Stimulated activated CD8-positive, alpha-beta memory T cell treated with anti-CD3 and anti-CD28 coated beads, Interleukin-15, amount 100 ng/mL, for 48 hours (primary cell): ENCODE results near the gene ELOVL4.
A peak's percentile ranks its signal among the peaks of the same experiment; 100 is the strongest.

ENCODE experiments used
- DNase-seq, 2 donors: peaks; one replicate each; pipeline ENCODE4 v3.0.0-alpha.2; 2020; ENCODE audit warnings: low read depth in 2 of 2

ELOVL4 gene

GRCh38 chr6:79913369-79913768 lies 34.0 kb downstream of the ELOVL4 start:
- no peak for DNase-seq

DNA sequence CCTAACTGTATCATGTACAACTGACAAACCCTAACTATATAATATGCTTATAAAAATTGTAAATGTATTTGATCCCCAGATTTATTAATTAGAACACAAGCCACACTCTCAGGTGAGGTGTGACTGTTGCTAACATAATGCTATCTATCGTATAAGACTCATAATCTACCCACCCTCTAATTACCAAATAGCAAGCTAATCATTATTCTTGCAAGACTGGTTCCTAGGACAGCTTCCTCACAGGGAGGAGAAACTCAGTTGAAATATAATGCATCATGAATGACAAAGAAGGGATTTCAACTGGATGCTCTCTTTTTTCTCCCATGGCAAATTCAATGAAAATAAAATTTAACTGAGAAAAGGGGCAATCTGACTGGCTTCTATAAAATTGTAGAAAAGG lies 35.4 kb downstream of the ELOVL4 start:
- DNase-seq: no peak

DNA sequence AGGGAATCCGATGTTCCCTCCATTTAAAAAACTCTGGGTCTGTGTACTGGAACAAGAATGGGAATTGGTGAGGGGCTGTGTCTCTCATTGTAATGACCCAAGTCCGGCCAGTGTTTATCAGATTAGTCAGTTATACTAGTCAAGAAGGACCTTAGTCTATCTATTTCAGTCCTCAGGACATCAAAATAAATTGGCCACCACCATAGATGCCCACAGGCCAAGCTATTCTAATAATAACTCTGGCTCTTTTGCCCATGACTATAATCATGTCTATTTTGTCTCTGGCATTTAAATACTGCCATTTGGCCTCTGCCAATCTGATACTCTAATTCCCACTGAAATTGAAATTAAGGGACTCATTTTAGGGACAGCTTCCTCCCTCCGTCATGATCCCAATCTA lies 37.8 kb downstream of the ELOVL4 start:
- no peak for DNase-seq

- DNase-seq: no peak
Observed at GRCh38 chr6:79902046-79902445, 45.3 kb downstream of the ELOVL4 start.

GRCh38 chr6:79898076-79898475 lies 49.3 kb downstream of the ELOVL4 start:
- no peak for DNase-seq

DNA sequence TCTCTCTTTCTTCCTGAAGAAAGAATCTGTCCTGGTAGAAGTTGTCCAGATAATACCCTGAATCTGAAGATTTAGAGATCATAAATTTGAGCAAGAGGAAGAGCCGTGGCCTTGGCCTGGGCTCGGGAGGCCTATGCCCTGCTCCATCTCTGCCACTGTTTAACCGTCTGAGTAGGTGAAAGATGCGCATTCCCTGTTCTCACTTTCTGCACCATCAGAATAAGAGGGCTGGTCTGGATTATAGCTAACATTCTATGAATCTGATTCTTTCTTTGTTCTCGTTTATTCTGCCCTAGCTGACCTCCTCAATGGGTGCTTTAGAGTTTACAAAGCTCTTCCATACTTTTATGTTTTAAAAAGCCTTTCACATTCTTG lies 51.3 kb downstream of the ELOVL4 start:
- no peak for DNase-seq

DNA sequence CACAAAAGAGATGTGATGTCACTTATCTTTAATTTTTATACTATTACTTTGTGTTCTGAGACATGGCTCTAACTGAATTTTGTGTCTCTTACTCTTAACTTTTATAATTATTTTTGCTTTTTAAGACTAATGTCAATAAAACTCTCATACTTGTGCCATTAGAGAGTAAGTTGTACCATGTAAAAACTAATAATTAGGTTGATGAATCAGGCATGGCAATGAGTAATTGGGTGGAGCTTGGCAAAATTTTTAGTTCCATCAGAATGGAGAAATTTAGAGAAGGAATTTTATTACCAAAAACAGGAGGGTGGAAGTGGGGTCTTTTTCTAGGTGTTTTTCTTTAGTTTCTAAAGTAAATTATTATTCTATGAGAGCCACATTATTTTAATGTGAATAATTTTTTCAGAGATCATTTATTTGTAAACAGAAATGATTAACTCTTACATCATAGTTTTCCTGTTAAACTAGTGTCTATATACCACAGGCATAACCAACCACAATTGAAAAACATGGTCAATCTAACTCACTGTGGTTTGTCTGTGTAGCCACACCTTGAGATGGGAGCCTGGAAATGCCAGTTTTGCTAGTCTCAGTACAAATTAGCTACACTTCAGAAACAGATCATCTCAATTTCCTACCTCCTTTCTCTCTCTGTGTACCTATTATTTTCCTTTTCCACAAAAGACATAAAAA lies 51.8 kb downstream of the ELOVL4 start:
- DNase-seq: no peak

DNA sequence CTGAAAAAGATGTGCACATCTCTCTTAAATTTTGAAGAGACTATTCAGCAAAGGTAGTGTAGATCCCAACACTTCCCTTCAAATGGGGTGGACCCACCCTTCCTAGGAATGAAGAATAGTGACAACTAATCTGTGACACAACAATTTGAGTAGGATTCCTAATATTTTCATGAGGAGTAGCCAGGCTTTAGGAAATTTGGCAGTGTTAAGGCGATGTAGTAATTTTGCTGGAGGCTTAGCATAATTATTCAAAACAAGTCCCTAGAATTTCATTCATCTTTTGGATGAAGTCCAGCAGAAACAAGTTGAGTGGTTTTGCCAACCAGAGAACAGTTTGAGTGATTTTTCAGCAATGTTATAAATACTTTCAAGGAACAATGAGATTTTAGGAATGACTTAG lies 52.4 kb downstream of the ELOVL4 start:
- no peak for DNase-seq

GRCh38 chr6:79888587-79888986 lies 58.8 kb downstream of the ELOVL4 start:
- DNase-seq: no peak

GRCh38 chr6:79878142-79878748 lies 69.1 kb downstream of the ELOVL4 start:
- DNase-seq: no peak

- no peak for DNase-seq
Observed at GRCh38 chr6:79874531-79875134, 72.7 kb downstream of the ELOVL4 start.

- no peak for DNase-seq
Observed at GRCh38 chr6:79872986-79873385, 74.4 kb downstream of the ELOVL4 start.

DNA sequence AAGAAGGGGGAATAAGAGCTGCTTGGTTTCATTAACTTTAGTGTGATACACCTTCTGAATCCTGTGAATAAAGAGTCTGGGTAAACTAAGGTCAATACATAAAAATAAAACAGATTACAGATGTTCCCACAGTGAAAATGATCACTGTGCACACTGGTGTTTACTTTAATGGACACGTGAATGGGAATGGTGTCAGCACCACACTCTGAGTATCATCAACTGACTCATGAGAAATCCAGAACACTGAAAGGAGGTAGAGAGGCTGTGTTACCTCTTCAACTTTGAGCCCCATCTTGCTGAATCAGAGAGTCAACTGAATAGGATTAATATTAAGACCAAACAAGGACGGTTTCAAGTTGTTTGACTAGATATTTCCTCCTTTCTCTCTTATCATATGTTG lies 75.0 kb downstream of the ELOVL4 start:
- DNase-seq: no peak

GRCh38 chr6:79869600-79870084 lies 77.7 kb downstream of the ELOVL4 start:
- DNase-seq: peak; percentile 62 to 73

DNA sequence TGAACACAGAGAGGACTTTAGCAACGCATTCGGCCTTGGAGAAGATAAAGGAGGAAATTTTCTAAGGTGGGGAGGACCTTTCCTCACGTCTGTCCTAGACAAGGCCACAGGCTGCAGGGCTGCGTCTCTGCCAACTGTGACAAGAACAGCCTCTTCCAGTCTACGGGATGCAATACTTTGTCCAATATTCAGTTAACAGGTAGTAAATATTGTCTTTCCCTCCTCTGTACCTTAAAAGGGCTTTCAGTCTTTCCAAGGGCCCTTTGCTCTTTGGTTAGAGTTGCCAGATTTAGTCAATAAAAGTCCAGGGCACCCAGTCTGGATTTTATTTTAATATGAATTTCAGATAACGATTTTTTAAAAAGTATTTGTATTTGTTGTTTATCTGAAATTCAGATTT lies 78.2 kb downstream of the ELOVL4 start:
- DNase-seq: no peak

GRCh38 chr6:79868098-79868722 lies 79.1 kb downstream of the ELOVL4 start:
- peak in 1 of 2 donors; percentile 2 for DNase-seq
